Esophagus squamous epithelium (tissue), 5 donors: Measurements from ENCODE around the gene CRTAC1. TPM values are rescaled to one million over a fixed set of nuclear protein-coding genes. Genes with fewer than 3 reads are reported as not detected.

Experiments
- DNase-seq: peaks from one replicate; lab custom pipeline; 2025; lab: John Stamatoyannopoulos, UW
- H3K27ac ChIP-seq, 4 donors: fragments of 200-600 bp; sonication (generic); one replicate each; pipeline ENCODE4 v1.5.1; 2016 to 2019; ENCODE audit warnings: mild to moderate bottlenecking in 1 of 4
- H3K27me3 ChIP-seq, 4 donors: fragments of 200-600 bp; sonication (generic); 1 replicate in 3 of 4; 2 replicates in 1 of 4; pipeline versions ENCODE4 v1.5.1 to v1.6.0; 2017 to 2021; ENCODE audit warnings: antibody characterized with exemption in 1 of 4
- H3K36me3 ChIP-seq, 3 donors: fragments of 200-600 bp; sonication (generic); one replicate each; pipeline ENCODE4 v1.5.1; 2016 to 2019
- H3K4me1 ChIP-seq, 3 donors: fragments of 200-600 bp; sonication (generic); one replicate each; pipeline ENCODE4 v1.5.1; 2017 to 2019
- H3K4me3 ChIP-seq, 4 donors: fragments of 200-600 bp; sonication (generic); 1 replicate in 3 of 4; 2 replicates in 1 of 4; pipeline ENCODE4 v1.5.1; 2016 to 2019; ENCODE audit warnings: mild to moderate bottlenecking in 2 of 4, moderate library complexity in 1 of 4
- H3K9me3 ChIP-seq, 3 donors: fragments of 200-600 bp; sonication (generic); one replicate each; pipeline ENCODE4 v1.5.1; 2016 to 2019
- CTCF ChIP-seq, 6 experiments: fragments of 450-650 bp in 4 of 6; fragments of 200-600 bp in 2 of 6; sonication (generic) in 2 of 6; IDR thresholded peaks; one replicate each; pipeline ENCODE4 v1.5.1; 2016 to 2019; ENCODE audit warnings: antibody characterized with exemption in 6 of 6, mild to moderate bottlenecking in 4 of 6, moderate library complexity in 4 of 6
- POLR2A ChIP-seq, 4 donors: fragments of 450-650 bp; IDR thresholded peaks; one replicate each; pipeline ENCODE4 v1.6.1; 2017; ENCODE audit warnings: antibody characterized with exemption in 4 of 4, mild to moderate bottlenecking in 4 of 4, moderate library complexity in 3 of 4
- WGBS, 2 donors: methylation state at CpG; one replicate each; pipeline ENCODE4 v1.1.5; 2018; 5-methylcytosine and 5-hydroxymethylcytosine counted together
- intact Hi-C: fragments of 100-400 bp; cut with DNase I; formaldehyde crosslinking; loops from one replicate; pipeline ENCODE4 v1.15.0; 2022
- total RNA-seq, 4 donors: library from RNA; depleted of rRNA; stranded (reverse); fragments of >200 nt; gene quantifications; one replicate each; pipeline ENCODE4 v1.1.0, GENCODE V29; 2016
- donor health status: DM: yes; HTN: yes; CAD: no.

Gene CRTAC1
- total RNA-seq, 4 donors from 2014 or later = 0.22 to 10.7 (median 2.5) TPM

GRCh38 chr10:97888641-97889262, 141.7 kb downstream of the CRTAC1 start:
- no peak for TF ChIP-seq POLR2A (IDR thresholded peaks at IDR 0.05)
- no peak for TF ChIP-seq CTCF (IDR thresholded peaks at IDR 0.05)
- Histone ChIP-seq H3K4me3 (no peak overlapping the region), H3K9me3 (no peaks in the 10 kb centered on the region), H3K36me3 (no peaks in the 10 kb centered on the region), H3K27ac (peak overlapping the region in 3 of 4 donors; percentile 52 to 60 (median 56)), H3K4me1 (peaks cover 9 to 18% (median 12%) of the 10 kb centered on the region in 3 donors), H3K27me3 (peaks cover 0 to 24% (median 0%) of the 10 kb centered on the region in 4 donors)
- WGBS, 2 donors = 22 to 28% methylated on average over 8 to 10 of the region's 12 CpGs
- DNase-seq = no peak
- intact Hi-C loops = no loop called here

GRCh38 chr10:97888134-97888533, 142.3 kb downstream of the CRTAC1 start:
- no peak overlapping the region for H3K27ac ChIP-seq

GRCh38 chr10:97887399-97887798, 143.0 kb downstream of the CRTAC1 start:
- WGBS, 2 donors = 61 to 86% methylated on average over 4 of the region's 6 CpGs
- no peaks in the 10 kb centered on the region for H3K36me3 ChIP-seq
- H3K4me1 ChIP-seq = peaks cover 9 to 19% (median 15%) of the 10 kb centered on the region in 3 donors
- H3K4me3 ChIP-seq = no peak overlapping the region
- H3K27ac ChIP-seq = no peak overlapping the region
- intact Hi-C loops = no loop called here
- H3K9me3 ChIP-seq = no peaks in the 10 kb centered on the region
- peaks cover 0 to 25% (median 0%) of the 10 kb centered on the region in 4 donors for H3K27me3 ChIP-seq
- TF ChIP-seq CTCF (IDR thresholded peaks at IDR 0.05) = no peak
- TF ChIP-seq POLR2A (IDR thresholded peaks at IDR 0.05) = no peak
- no peak for DNase-seq

More at GRCh38 chr10:97888134-97888533, 142.3 kb downstream of the CRTAC1 start:
- peaks cover 0 to 25% (median 0%) of the 10 kb centered on the region in 4 donors for H3K27me3 ChIP-seq
- no peak overlapping the region for H3K4me3 ChIP-seq
- no peak for TF ChIP-seq CTCF (IDR thresholded peaks at IDR 0.05)
- TF ChIP-seq POLR2A (IDR thresholded peaks at IDR 0.05) = no peak
- H3K9me3 ChIP-seq = no peaks in the 10 kb centered on the region
- intact Hi-C loops = no loop called here
- no peaks in the 10 kb centered on the region for H3K36me3 ChIP-seq
- DNase-seq = no peak
- WGBS, 2 donors = 85 to 87% methylated on average over 7 of the region's 7 CpGs
- peaks cover 9 to 18% (median 12%) of the 10 kb centered on the region in 3 donors for H3K4me1 ChIP-seq

- no peak for DNase-seq
- no peak overlapping the region for H3K4me3 ChIP-seq
- H3K27me3 ChIP-seq = peaks cover 0 to 25% (median 0%) of the 10 kb centered on the region in 4 donors
- intact Hi-C loops = no loop called here
- 74 to 82% methylated on average over 5 of the region's 5 CpGs for WGBS, 2 donors
- no peak for TF ChIP-seq CTCF (IDR thresholded peaks at IDR 0.05)
- TF ChIP-seq POLR2A (IDR thresholded peaks at IDR 0.05) = no peak
- H3K4me1 ChIP-seq = peaks cover 9 to 23% (median 22%) of the 10 kb centered on the region in 3 donors
- H3K36me3 ChIP-seq = no peaks in the 10 kb centered on the region
- H3K27ac ChIP-seq = no peak overlapping the region
- H3K9me3 ChIP-seq = no peaks in the 10 kb centered on the region
Observed at GRCh38 chr10:97886286-97886685, 144.1 kb downstream of the CRTAC1 start.

- Histone ChIP-seq H3K9me3 (no peaks in the 10 kb centered on the region), H3K4me1 (peaks cover 0 to 10% (median 5%) of the 10 kb centered on the region in 3 donors), H3K4me3 (no peak overlapping the region), H3K27ac (no peak overlapping the region), H3K27me3 (peaks cover 0 to 8% (median 0%) of the 10 kb centered on the region in 4 donors), H3K36me3 (no peaks in the 10 kb centered on the region)
- intact Hi-C loops = no loop called here
- WGBS, 2 donors = 51 to 71% methylated on average over 2 to 3 of the region's 3 CpGs
- no peak for DNase-seq
- TF ChIP-seq CTCF (IDR thresholded peaks at IDR 0.05) = no peak
- TF ChIP-seq POLR2A (IDR thresholded peaks at IDR 0.05) = no peak
Observed at GRCh38 chr10:97883092-97883485, 147.3 kb downstream of the CRTAC1 start.
